Hematopoietic multipotent progenitor cell treated with erythropoietin and hydrocortisone succinate and interleukin-3 and kit ligand, for 6 days (in vitro differentiated cells): ENCODE measurements around the gene PSMB9.

ENCODE experiments used
- DNase-seq: peaks from one replicate; pipeline ENCODE4 v3.0.0-alpha.2; 2015

The PSMB9 gene

DNA sequence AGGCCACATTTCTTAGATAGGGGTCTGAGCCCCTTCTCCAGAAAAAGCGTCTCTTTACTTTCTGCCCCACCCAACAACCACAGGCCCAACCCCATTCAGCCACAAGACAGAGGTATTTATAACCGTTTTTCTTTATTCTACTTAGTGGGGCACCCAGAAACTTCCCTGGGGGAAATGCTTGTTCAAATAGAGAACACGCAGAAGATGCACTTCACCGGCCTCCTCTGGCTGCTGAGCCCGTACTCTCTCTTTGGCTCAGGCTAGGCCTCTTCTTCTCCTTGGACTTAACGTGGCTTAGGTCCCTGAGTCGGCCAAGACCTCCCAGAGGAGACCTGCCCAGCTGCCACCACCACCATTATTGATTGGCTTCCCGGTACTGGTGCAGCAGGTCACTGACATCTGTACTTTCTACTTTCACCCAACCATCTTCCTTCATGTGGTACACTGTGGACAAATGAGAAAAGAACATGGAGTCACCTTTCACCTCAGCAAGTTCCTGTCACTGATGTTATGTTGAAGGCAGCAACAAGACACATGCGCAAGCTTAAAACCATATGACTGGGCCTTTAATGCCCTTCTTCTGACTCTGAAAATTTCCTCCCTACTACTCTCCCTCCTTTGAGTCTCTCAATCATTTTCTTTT is 13.3 kb upstream of the PSMB9 start:
- peak; percentile 65 for DNase-seq

DNA sequence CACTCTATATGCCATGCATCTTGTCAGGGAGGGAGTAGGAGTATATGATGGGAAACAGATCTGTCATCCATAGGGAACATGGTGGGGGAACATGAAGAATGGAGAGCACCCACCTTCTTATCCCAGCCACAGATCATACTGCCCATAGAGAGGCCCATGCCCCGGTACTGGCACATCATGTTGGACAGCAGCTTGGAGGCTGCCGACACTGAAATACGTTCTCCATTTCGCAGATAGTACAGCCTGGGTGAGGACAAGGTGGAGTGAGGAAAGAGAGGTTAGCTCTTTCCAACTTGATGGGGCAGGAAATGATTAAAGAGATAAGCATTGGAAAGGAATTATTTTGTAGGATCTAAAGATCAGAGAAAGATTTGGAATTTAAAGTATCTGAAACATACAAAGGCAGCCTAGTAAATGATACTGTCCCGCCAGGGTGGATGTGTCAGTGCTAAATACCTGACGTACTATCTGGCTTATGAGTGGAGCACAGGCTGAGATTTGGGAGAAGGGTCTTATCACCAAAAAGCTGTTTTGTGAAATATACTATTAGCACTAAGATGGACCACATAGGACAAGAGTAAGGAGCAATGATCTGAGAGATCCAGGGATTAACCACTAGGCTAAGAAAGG is 11.9 kb upstream of the PSMB9 start:
- no peak for DNase-seq

- DNase-seq, result peak; percentile 38
Observed at GRCh38 chr6:32842690-32843089, 11.3 kb upstream of the PSMB9 start.

DNA sequence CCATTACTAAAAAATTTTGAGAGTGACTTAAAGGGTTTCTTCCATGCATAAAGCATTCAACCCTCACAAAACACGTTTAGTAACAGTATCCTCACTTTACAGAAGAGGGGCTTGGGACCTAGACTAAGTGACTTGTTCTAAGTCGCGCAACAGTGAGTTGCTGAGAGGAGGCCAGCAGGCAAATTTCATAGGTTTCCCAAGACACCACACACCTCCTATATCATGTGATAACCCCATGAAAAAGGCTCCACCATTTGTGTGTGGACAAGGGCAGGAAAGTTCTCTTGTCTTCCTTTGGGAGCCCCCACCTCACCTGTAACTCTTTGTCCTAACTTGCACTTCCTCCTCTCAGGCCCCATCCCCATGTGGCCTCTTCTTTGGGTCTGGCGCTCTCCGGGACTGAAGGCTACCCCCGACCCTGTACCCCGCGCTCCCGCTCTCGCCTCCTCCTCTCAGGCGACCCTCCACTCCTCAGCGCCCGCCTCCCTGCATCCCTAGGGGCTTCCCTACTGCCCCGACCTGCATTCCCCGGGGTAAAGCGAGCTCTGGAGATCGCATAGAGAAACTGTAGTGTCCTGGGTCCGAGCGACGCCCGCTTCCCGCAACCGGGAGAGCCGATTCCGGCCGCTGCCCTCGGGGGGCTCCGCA is 10.5 kb upstream of the PSMB9 start:
- DNase-seq, result peak; percentile 34

- DNase-seq, result peak; percentile 98
Observed at GRCh38 chr6:32843979-32844838, 9.8 kb upstream of the PSMB9 start, which contains the start of gene PSMB8. Gene PSMB8 (minus strand): TSS chr6:32844047. CDS start chr6:32843996, 51 bp downstream.

DNA sequence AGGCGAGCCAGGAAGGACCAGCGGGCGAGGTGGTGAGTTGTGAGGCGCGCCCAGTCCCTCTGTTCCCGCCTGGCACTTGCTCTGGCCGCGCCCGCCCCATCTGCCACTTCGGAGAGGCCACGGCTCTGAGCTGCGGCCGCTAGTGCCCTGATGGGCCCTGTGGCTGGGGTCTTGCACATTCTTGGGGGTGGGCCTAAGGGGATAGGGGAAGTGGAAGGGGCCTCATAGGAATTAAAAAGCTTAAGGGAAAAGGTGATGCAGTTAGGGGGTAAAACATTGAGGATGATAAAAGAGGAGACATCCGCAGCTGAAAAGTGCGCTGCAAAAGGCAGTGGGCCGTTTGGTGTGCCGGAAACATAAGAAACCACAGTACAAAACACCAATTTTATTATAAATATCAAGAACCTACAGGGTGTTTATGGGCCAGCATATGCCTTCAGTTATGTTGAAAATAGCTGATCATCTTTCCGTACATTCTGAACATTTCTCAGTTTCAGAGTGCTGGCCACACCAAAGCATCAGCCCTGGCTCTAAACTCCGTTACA is 9.1 kb upstream of the PSMB9 start:
- DNase-seq, result peak; percentile 27

DNA sequence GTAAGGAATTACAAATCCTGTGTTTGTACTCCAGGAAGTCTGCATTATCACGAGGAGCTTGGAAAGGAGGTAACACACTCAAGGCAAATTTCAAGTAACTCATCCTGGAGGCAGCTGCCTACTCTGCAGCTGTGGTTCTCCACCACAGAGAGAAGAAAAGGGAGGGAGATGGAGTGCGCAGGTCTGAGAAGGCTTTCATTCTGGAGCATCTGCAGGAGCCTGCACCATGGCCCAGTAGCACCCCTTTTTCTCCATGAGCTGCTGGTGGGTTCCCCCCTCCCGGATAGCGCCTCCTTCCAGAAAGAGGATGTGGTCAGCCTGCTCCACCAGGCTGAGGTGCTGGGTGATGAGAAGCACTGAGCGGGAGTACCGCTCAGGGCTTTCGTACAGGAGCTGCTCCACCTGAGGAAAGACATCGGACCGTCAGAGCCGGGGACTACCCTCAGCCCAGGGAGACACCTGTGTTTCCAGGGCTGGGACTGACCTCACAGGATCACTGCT is 8.6 kb upstream of the PSMB9 start:
- DNase-seq, result peak; percentile 42

- no peak for DNase-seq
Observed at GRCh38 chr6:32847004-32847403, 7.0 kb upstream of the PSMB9 start.

DNA sequence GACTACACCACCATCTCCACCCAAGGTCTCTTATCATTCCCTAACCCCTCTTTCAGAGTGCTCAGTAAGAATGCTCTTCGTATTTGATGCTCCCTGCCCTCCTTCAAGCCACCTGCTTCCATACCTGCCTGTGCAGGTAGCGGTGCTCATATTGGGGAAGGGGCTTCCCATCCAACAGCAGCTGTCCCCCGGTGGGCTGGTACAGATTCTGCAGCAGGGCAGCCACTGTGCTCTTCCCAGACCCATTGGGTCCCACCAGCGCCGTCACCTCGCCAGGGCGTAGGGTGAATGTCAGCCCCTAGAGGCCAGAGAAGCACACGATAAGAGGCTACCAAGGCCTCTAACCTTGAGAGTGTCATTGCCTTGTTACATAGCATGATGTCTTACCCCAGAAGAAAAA is 6.2 kb upstream of the PSMB9 start:
- DNase-seq, result no peak

DNA sequence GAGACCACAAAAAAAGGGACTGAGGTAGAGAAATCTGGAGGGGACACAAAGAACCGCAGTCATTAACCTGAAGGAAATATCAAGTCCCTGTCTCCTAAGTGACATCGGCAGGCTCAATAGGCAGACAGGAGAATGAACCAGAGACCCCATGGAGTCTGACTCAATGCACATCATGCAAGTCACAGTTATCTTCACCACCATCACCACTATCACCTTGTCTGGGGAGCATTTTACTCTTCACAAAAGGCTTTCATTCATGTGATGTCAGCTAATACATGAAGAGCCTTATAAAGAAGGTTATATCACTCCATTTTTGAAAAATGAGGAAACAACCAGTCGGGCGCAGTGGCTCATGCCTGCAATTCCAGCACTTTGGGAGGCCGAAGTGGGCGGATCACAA is 4.9 kb upstream of the PSMB9 start:
- no peak for DNase-seq

DNA sequence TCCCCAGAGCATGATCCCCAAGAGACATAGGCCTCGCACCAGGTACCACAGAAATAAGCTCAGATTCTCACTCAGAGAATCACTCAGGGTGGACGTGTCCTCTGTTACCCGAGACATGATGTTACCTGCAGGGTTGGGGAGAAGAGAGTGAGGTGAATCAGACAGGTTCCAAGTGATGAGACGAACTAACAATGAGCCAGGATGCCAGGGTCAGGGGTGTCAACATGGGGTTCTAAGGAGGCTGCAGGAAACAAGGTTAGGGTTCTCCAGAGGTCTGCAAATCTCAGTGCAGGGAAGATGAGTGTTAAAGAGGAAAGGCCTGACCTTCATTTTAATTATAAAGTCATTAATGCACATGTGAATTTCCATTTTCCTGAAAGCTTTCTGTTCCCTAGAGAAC is 3.0 kb upstream of the PSMB9 start:
- DNase-seq, result no peak

DNA sequence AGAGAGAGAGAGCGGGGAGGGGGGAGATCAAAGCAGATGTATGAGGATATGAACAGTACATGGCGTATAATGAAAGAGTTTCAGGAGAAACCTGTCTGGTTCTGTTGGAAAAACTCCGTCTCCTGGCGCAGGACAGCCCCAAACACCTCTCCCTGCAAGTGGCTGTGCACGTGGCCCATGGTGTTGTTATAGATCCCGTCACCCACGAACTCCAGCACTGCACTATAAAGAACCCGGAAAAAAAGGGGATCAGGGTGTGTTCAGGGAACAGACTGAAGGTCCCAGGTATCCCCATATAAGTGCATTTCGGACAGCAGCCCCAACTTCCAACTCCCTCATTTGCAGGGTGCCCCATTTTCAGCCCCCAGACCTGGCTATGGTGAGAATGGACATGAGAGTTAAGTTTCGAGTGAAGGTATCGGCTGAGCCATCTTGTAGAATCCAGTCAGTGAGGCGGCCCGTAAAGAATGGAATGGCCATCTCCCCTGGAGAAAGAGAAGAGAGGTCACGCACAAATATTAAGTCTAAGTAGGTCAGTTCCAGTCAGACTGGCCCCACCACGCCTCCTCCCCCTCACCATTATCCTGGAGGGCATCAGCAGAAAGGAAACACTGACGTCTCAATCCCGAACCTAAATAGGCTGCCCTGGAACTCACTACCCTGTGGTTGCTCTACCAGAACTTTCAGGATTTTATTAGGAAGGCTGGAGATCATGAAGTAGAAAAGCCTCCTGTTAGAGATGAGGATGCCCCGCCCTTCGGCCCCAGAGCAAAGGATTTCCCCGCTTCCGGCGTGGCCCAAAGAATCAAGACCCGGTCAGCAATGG is 1.8 kb upstream of the PSMB9 start:
- DNase-seq, result peak; percentile 20

- DNase-seq, result peak; percentile 60
Observed at GRCh38 chr6:32852844-32853540, 1.0 kb upstream of the PSMB9 start.

GRCh38 chr6:32854376-32855178 is 585 bp downstream of the PSMB9 start:
- DNase-seq, result peak; percentile 63

- no peak for DNase-seq
Observed at GRCh38 chr6:32855467-32856174, 1.6 kb downstream of the PSMB9 start.

- DNase-seq, result peak; percentile 83
Observed at GRCh38 chr6:32857156-32857891, 3.3 kb downstream of the PSMB9 start.

- DNase-seq, result no peak
Observed at GRCh38 chr6:32858194-32858593, 4.2 kb downstream of the PSMB9 start.

GRCh38 chr6:32860674-32861073 is 6.7 kb downstream of the PSMB9 start:
- DNase-seq, result no peak

GRCh38 chr6:32862725-32863124 is 8.7 kb downstream of the PSMB9 start:
- DNase-seq, result no peak
